Calu3 (cell line): ENCODE measurements around the gene PPP1R9A. TPM values are rescaled to one million over a fixed set of nuclear protein-coding genes. Genes with fewer than 3 reads are reported as not detected.

ENCODE experiments used
- BruUV-seq: library from RNA; stranded (reverse); fragments of 400-500 nt; replicated peaks from 2 replicates; lab custom pipeline; 2021; lab: Mats Ljungman, UMichigan
- CTCF ChIA-PET: fragments of 300-600 bp; sonication (Branson Sonifier 250); formaldehyde crosslinking; loops from one replicate; lab custom pipeline; 2022; ENCODE audit warnings: antibody characterized with exemption; lab: Charles Lee
- DNase-seq: peaks from one replicate; pipeline ENCODE4 v3.0.0; 2022
- H3K27ac Mint-ChIP-seq: one replicate; pipeline ENCODE4 v1.8.0; 2022; ENCODE audit warnings: mixed read lengths; ENCODE audit not compliant: unreplicated experiment
- H3K27me3 Mint-ChIP-seq: one replicate; pipeline ENCODE4 v1.8.0; 2022; ENCODE audit warnings: mixed read lengths; ENCODE audit not compliant: unreplicated experiment
- H3K36me3 Mint-ChIP-seq: one replicate; pipeline ENCODE4 v1.8.0; 2022; ENCODE audit warnings: mild to moderate bottlenecking, moderate library complexity, mixed read lengths; ENCODE audit not compliant: insufficient read depth, unreplicated experiment
- H3K4me1 Mint-ChIP-seq: one replicate; pipeline ENCODE4 v1.8.0; 2022; ENCODE audit warnings: mild to moderate bottlenecking, low read depth, mixed read lengths; ENCODE audit not compliant: unreplicated experiment
- H3K4me3 Mint-ChIP-seq: one replicate; pipeline ENCODE4 v1.8.0; 2022; ENCODE audit warnings: mild to moderate bottlenecking, low read depth, moderate library complexity, mixed read lengths; ENCODE audit not compliant: unreplicated experiment
- H3K9me3 Mint-ChIP-seq: one replicate; pipeline ENCODE4 v1.8.0; 2022; ENCODE audit warnings: low read depth, mixed read lengths; ENCODE audit not compliant: unreplicated experiment
- CTCF ChIP-seq: fragments of 200-600 bp; IDR thresholded peaks from one replicate; pipeline ENCODE4 v1.8.0; 2022; ENCODE audit warnings: antibody characterized with exemption; ENCODE audit not compliant: unreplicated experiment
- intact Hi-C: fragments of 100-400 bp; cut with micrococcal nuclease; formaldehyde crosslinking; loops from one replicate; pipeline ENCODE4 v1.10.0; 2022; ENCODE audit not compliant: unreplicated experiment
- total RNA-seq: library from RNA; stranded (reverse); gene quantifications from 2 replicates; pipeline ENCODE4 v1.2.3, GENCODE V29; 2022

The PPP1R9A gene
- total RNA-seq, 1 experiment from 2014 or later: 19.4 TPM

- intact Hi-C loops: no loop called here
- no peak for TF ChIP-seq CTCF
- no peak for DNase-seq
- Mint-ChIP-seq H3K4me1 (no peaks in the 10 kb centered on the region), H3K9me3 (no peaks in the 10 kb centered on the region), H3K36me3 (no peaks in the 10 kb centered on the region), H3K27me3 (no peaks in the 10 kb centered on the region), H3K4me3 (no peak overlapping the region), H3K27ac (no peak overlapping the region)
- CTCF ChIA-PET: no interaction called here
- BruUV-seq: no TSS peak
Measured at GRCh38 chr7:94922457-94922856, 15.1 kb downstream of the PPP1R9A start.

GRCh38 chr7:94923412-94923811 is 16.0 kb downstream of the PPP1R9A start:
- H3K9me3 Mint-ChIP-seq: no peaks in the 10 kb centered on the region
- BruUV-seq: no TSS peak
- H3K27me3 Mint-ChIP-seq: no peaks in the 10 kb centered on the region
- H3K4me3 Mint-ChIP-seq: no peak overlapping the region
- H3K4me1 Mint-ChIP-seq: no peaks in the 10 kb centered on the region
- CTCF ChIA-PET: no interaction called here
- DNase-seq: no peak
- intact Hi-C loops: no loop called here
- H3K36me3 Mint-ChIP-seq: no peaks in the 10 kb centered on the region
- H3K27ac Mint-ChIP-seq: no peak overlapping the region
- TF ChIP-seq CTCF: no peak

- no peaks in the 10 kb centered on the region for H3K36me3 Mint-ChIP-seq
- H3K4me3 Mint-ChIP-seq: no peak overlapping the region
- no peaks in the 10 kb centered on the region for H3K4me1 Mint-ChIP-seq
- intact Hi-C loops: no loop called here
- no peaks in the 10 kb centered on the region for H3K27me3 Mint-ChIP-seq
- TF ChIP-seq CTCF: no peak
- BruUV-seq: no TSS peak
- H3K27ac Mint-ChIP-seq: no peak overlapping the region
- CTCF ChIA-PET: no interaction called here
- no peak for DNase-seq
- no peaks in the 10 kb centered on the region for H3K9me3 Mint-ChIP-seq
Measured at GRCh38 chr7:94928168-94928707, 20.8 kb downstream of the PPP1R9A start.

- no peak for TF ChIP-seq CTCF
- Mint-ChIP-seq H3K9me3 (no peaks in the 10 kb centered on the region), H3K27me3 (no peaks in the 10 kb centered on the region), H3K4me3 (no peak overlapping the region), H3K27ac (no peak overlapping the region), H3K36me3 (no peaks in the 10 kb centered on the region), H3K4me1 (no peaks in the 10 kb centered on the region)
- no peak for DNase-seq
- CTCF ChIA-PET: no interaction called here
- intact Hi-C loops: no loop called here
- BruUV-seq: no TSS peak
Measured at GRCh38 chr7:94933256-94933990, 26.0 kb downstream of the PPP1R9A start.
